B cell (primary cell): ENCODE data around the gene QTRT2. TPM values are rescaled to one million over a fixed set of nuclear protein-coding genes. Genes with fewer than 3 reads are reported as not detected.

Experiments
- ATAC-seq: fragments of 200-7000 bp; cut with Tn5 transposase; one replicate; pipeline ENCODE4 v1.10.0; 2021; ENCODE audit warnings: low read depth, mild to moderate bottlenecking, moderate number of reproducible peaks, moderate library complexity
- CTCF ChIA-PET: fragments of 350-600 bp; sonication (Branson Sonifier 250); formaldehyde crosslinking; loops from one replicate; lab custom pipeline; 2021; ENCODE audit warnings: antibody characterized with exemption, inconsistent platforms; lab: Charles Lee
- POLR2A ChIA-PET: fragments of 350-600 bp; sonication (Branson Sonifier 250); formaldehyde crosslinking; loops from one replicate; lab custom pipeline; 2021; ENCODE audit warnings: antibody characterized with exemption; lab: Charles Lee
- DNase-seq: peaks from one replicate; pipeline ENCODE4 v3.0.0; 2013
- H2AFZ ChIP-seq: 2 replicates; pipeline ENCODE4 v1.6.1; 2012; ENCODE audit warnings: mild to moderate bottlenecking, low read depth, low read length; ENCODE audit not compliant: insufficient read depth, poor library complexity, severe bottlenecking
- H3K27ac ChIP-seq, 2 donors: 1 replicate in 1 of 2; 2 replicates in 1 of 2; pipeline ENCODE4 v1.5.1; 2012 to 2013; ENCODE audit warnings: low read length in 2 of 2, mild to moderate bottlenecking in 2 of 2, moderate library complexity in 1 of 2
- H3K27me3 ChIP-seq, 4 experiments: fragments of 200-600 bp in 1 of 4; sonication (generic) in 1 of 4; replicated peaks in 1 of 4; 1 replicate in 2 of 4; 2 replicates in 2 of 4; pipeline versions ENCODE4 v1.6.1 to v1.7.0; 2013 to 2016; ENCODE audit warnings: low read length in 3 of 4, mild to moderate bottlenecking in 2 of 4, mixed read lengths in 1 of 4, moderate library complexity in 1 of 4; ENCODE audit not compliant: insufficient read depth in 4 of 4, control insufficient read depth in 3 of 4; ENCODE audit errors: control extremely low read depth in 1 of 4
- H3K36me3 ChIP-seq, 2 experiments: replicated peaks in 1 of 2; 1 replicate in 1 of 2; 2 replicates in 1 of 2; pipeline versions ENCODE4 v1.6.1 to v1.7.1; 2013; ENCODE audit warnings: low read length in 1 of 2; ENCODE audit not compliant: insufficient read depth in 2 of 2, control insufficient read depth in 1 of 2; ENCODE audit errors: control extremely low read depth in 1 of 2, extremely low read depth in 1 of 2
- H3K4me1 ChIP-seq, 2 donors: fragments of 200-600 bp in 1 of 2; sonication (generic) in 1 of 2; 1 replicate in 1 of 2; 2 replicates in 1 of 2; pipeline versions ENCODE4 v1.5.1 to v1.6.1; 2013 to 2017; ENCODE audit warnings: low read length in 2 of 2; ENCODE audit not compliant: control insufficient read depth in 2 of 2, insufficient read depth in 2 of 2
- H3K4me2 ChIP-seq: replicated peaks from 2 replicates; pipeline ENCODE3; 2012; ENCODE audit warnings: mild to moderate bottlenecking, low read depth, low read length; ENCODE audit not compliant: poor library complexity, severe bottlenecking
- H3K4me3 ChIP-seq, 5 experiments: fragments of 200-600 bp in 1 of 5; sonication (generic) in 1 of 5; 1 replicate in 3 of 5; 2 replicates in 2 of 5; pipeline versions ENCODE4 v1.5.1 to v1.7.0; 2011 to 2016; ENCODE audit warnings: low read length in 4 of 5, mild to moderate bottlenecking in 4 of 5, low read depth in 2 of 5, control low read depth in 1 of 5, moderate library complexity in 1 of 5; ENCODE audit not compliant: insufficient read depth in 1 of 5; ENCODE audit errors: control extremely low read depth in 1 of 5, extremely low read depth in 1 of 5
- H3K79me2 ChIP-seq: fragments of 200-600 bp; sonication (generic); one replicate; pipeline ENCODE4 v1.6.0; 2016; ENCODE audit warnings: low read length; ENCODE audit not compliant: control insufficient read depth, insufficient read depth
- H3K9ac ChIP-seq: fragments of 200-600 bp; sonication (generic); 2 replicates; pipeline ENCODE4 v1.6.1; 2017; ENCODE audit warnings: mild to moderate bottlenecking, low read length, moderate library complexity
- H3K9me3 ChIP-seq, 3 donors: one replicate each; pipeline versions ENCODE4 v1.6.1 to v1.7.1; 2013; ENCODE audit warnings: low read length in 2 of 3; ENCODE audit not compliant: control insufficient read depth in 2 of 3, insufficient read depth in 1 of 3; ENCODE audit errors: control extremely low read depth in 1 of 3
- H4K20me1 ChIP-seq: 2 replicates; pipeline ENCODE4 v1.6.0; 2012; ENCODE audit warnings: mild to moderate bottlenecking, low read length; ENCODE audit not compliant: insufficient read depth, control insufficient read depth, poor library complexity, severe bottlenecking
- H3K27ac Mint-ChIP-seq: one replicate; pipeline ENCODE4 v1.8.0; 2021; ENCODE audit warnings: mixed read lengths
- H3K27me3 Mint-ChIP-seq: one replicate; pipeline ENCODE4 v1.8.0; 2021; ENCODE audit warnings: mixed read lengths
- H3K4me1 Mint-ChIP-seq: one replicate; pipeline ENCODE4 v1.8.0; 2021; ENCODE audit warnings: mixed read lengths
- H3K4me3 Mint-ChIP-seq: one replicate; pipeline ENCODE4 v1.8.0; 2021; ENCODE audit warnings: mixed read lengths
- H3K9me3 Mint-ChIP-seq: one replicate; pipeline ENCODE4 v1.8.0; 2022; ENCODE audit warnings: mixed read lengths; ENCODE audit not compliant: insufficient read depth
- EZH2 ChIP-seq: IDR thresholded peaks from 2 replicates; pipeline ENCODE4 v1.6.1; 2012; ENCODE audit warnings: borderline replicate concordance, low read depth, mild to moderate bottlenecking, moderate library complexity, low read length; ENCODE audit not compliant: insufficient read depth, poor library complexity, severe bottlenecking
- WGBS: methylation state at CpG from one replicate; pipeline ENCODE4 v1.1.5; 2013; ENCODE audit warnings: missing lambda C conversion rate; ENCODE audit not compliant: insufficient coverage; 5-methylcytosine and 5-hydroxymethylcytosine counted together
- intact Hi-C: fragments of 100-400 bp; cut with micrococcal nuclease; formaldehyde crosslinking; loops from one replicate; pipeline ENCODE4 v1.10.0; 2022
- polyA plus RNA-seq: library from polyadenylated mRNA; depleted of rRNA; stranded (reverse); fragments of >200 nt; gene quantifications from 2 replicates; pipeline ENCODE4 v1.2.3, GENCODE V29; 2012
- total RNA-seq, 2 donors: library from RNA; stranded (reverse); fragments of 120-200 nt in 1 of 2; gene quantifications; 1 replicate in 1 of 2; 2 replicates in 1 of 2; pipeline versions ENCODE4 v1.2.3 to v1.2.4, GENCODE V29; 2013 to 2022
- TF ChIP-seq, protein P1 (sequence below): fragments of 200-600 bp; IDR thresholded peaks from one replicate; pipeline ENCODE4 v1.8.0; 2022; ENCODE audit warnings: antibody characterized with exemption, mild to moderate bottlenecking

QTRT2 gene
- total and polyA plus RNA-seq, 2 donors (not counting 1 experiment from before 2014, with no cell fraction given), result 15.8 to 59.5 TPM

DNA sequence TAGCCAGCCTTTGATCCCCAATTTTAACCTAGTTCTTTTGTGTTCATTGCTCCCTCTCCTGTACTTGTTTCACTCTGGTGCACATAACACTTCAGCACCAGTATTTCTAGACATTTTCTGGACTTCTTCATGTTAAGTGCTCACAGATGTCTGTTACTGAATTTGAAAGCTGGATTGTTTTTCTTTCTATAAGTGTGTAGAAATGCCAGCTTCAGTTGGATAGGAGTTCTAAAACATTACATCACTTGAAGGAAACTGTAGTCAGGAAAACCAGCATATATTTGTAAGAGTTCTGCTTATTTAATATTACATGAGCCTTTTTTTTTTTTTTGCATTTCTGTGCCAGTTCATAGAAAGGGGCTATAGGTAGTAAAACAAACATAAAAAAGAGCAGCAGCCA lies 21.6 kb downstream of the QTRT2 start:
- intact Hi-C loops, result no loop called here
- no peak overlapping the region for H3K4me2 ChIP-seq
- Mint-ChIP-seq H3K9me3 (no peaks in the 10 kb centered on the region), H3K27ac (no peak overlapping the region), H3K4me1 (no peaks in the 10 kb centered on the region), H3K27me3 (no peaks in the 10 kb centered on the region), H3K4me3 (no peak overlapping the region)
- ChIA-PET CTCF (interaction anchor here (0.6 to 1.5 kb wide), 2 partner anchors 73 to 166 kb away, joined by 3 to 4 read pairs; no protein-coding TSS in a partner anchor), POLR2A (no interaction called here)
- H3K9ac ChIP-seq, result no peak overlapping the region
- H3K27me3 ChIP-seq, result no peaks in the 10 kb centered on the region
- H3K4me3 ChIP-seq, result no peak overlapping the region
- DNase-seq (no peak), ATAC-seq (no peak)
- no peak overlapping the region for H2AFZ ChIP-seq
- TF ChIP-seq EZH2, result no peak
- TF ChIP-seq, protein P1, sequence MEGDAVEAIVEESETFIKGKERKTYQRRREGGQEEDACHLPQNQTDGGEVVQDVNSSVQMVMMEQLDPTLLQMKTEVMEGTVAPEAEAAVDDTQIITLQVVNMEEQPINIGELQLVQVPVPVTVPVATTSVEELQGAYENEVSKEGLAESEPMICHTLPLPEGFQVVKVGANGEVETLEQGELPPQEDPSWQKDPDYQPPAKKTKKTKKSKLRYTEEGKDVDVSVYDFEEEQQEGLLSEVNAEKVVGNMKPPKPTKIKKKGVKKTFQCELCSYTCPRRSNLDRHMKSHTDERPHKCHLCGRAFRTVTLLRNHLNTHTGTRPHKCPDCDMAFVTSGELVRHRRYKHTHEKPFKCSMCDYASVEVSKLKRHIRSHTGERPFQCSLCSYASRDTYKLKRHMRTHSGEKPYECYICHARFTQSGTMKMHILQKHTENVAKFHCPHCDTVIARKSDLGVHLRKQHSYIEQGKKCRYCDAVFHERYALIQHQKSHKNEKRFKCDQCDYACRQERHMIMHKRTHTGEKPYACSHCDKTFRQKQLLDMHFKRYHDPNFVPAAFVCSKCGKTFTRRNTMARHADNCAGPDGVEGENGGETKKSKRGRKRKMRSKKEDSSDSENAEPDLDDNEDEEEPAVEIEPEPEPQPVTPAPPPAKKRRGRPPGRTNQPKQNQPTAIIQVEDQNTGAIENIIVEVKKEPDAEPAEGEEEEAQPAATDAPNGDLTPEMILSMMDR, result no peak
- H3K9me3 ChIP-seq, result no peaks in the 10 kb centered on the region
- no peaks in the 10 kb centered on the region for H4K20me1 ChIP-seq
- no peaks in the 10 kb centered on the region for H3K79me2 ChIP-seq
- peaks cover 12 to 91% of the 10 kb centered on the region in 2 experiments for H3K36me3 ChIP-seq
- no peak overlapping the region for H3K27ac ChIP-seq
- H3K4me1 ChIP-seq, result no peaks in the 10 kb centered on the region

DNA sequence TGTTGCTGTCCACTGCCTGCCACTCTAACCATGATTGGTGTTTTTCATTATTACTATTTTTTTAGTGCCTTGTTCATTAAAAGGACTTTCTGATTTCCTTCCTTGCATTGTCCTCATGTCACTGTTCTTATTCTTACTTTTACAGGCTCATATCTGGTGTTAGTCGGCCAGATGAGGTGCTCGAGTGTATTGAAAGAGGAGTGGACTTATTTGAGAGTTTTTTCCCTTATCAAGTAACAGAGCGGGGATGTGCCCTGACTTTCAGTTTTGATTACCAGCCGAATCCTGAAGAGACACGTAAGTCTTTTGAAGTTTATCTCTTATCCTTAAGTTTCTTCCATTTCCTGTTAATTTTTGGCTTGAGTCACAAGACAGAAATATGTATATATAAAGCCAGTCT lies 23.2 kb downstream of the QTRT2 start:
- no CpG with 5 or more reads among the region's 5 CpGs for WGBS
- Mint-ChIP-seq H3K4me1 (no peaks in the 10 kb centered on the region), H3K27ac (no peak overlapping the region), H3K27me3 (no peaks in the 10 kb centered on the region), H3K9me3 (no peaks in the 10 kb centered on the region), H3K4me3 (no peak overlapping the region)
- Histone ChIP-seq H2AFZ (no peak overlapping the region), H3K4me2 (no peak overlapping the region), H3K4me1 (no peaks in the 10 kb centered on the region), H3K4me3 (no peak overlapping the region), H3K36me3 (peaks cover 11 to 90% of the 10 kb centered on the region in 2 experiments), H3K79me2 (no peaks in the 10 kb centered on the region), H3K27ac (no peak overlapping the region), H3K9me3 (no peaks in the 10 kb centered on the region), H3K27me3 (no peaks in the 10 kb centered on the region), H4K20me1 (no peaks in the 10 kb centered on the region), H3K9ac (no peak overlapping the region)
- ATAC-seq (no peak), DNase-seq (no peak)
- intact Hi-C loops, result no loop called here
- ChIA-PET POLR2A (no interaction called here), CTCF (no interaction called here)
- TF ChIP-seq EZH2, result no peak
- TF ChIP-seq, protein P1, result no peak
